Measurements from ENCODE around the gene GRID1. TPM values are rescaled to one million over a fixed set of nuclear protein-coding genes. Genes with fewer than 3 reads are reported as not detected.

The GRID1 gene
- total RNA-seq, 1 donor from 2014 or later: 1.1 TPM

- Mint-ChIP-seq H3K4me3 (no peak overlapping the region), H3K27me3 (ENCODE audit: low read depth) (no peaks in the 10 kb centered on the region), H3K36me3 (ENCODE audit: low read depth) (no peaks in the 10 kb centered on the region), H3K27ac (ENCODE audit: unreplicated experiment) (no peak overlapping the region), H3K4me1 (no peaks in the 10 kb centered on the region), H3K9me3 (no peaks in the 10 kb centered on the region)
- DNase-seq (ENCODE audit: low read depth, low spot score): no peak
- TF ChIP-seq CTCF (conservative IDR thresholded peaks at IDR 0.05): no peak
Measured at GRCh38 chr10:86227501-86228258, 138.9 kb downstream of the GRID1 start.

- Mint-ChIP-seq H3K4me1 (no peaks in the 10 kb centered on the region), H3K27ac (ENCODE audit: unreplicated experiment) (no peak overlapping the region), H3K36me3 (ENCODE audit: low read depth) (no peaks in the 10 kb centered on the region), H3K27me3 (ENCODE audit: low read depth) (no peaks in the 10 kb centered on the region), H3K4me3 (no peak overlapping the region), H3K9me3 (no peaks in the 10 kb centered on the region)
- no peak for DNase-seq (ENCODE audit: low read depth, low spot score)
- TF ChIP-seq CTCF (conservative IDR thresholded peaks at IDR 0.05): no peak
Measured at GRCh38 chr10:86226781-86227201, 139.8 kb downstream of the GRID1 start.

- Mint-ChIP-seq H3K27me3 (ENCODE audit: low read depth) (no peaks in the 10 kb centered on the region), H3K36me3 (ENCODE audit: low read depth) (no peaks in the 10 kb centered on the region), H3K27ac (ENCODE audit: unreplicated experiment) (no peak overlapping the region), H3K4me1 (no peaks in the 10 kb centered on the region), H3K4me3 (no peak overlapping the region), H3K9me3 (no peaks in the 10 kb centered on the region)
- DNase-seq (ENCODE audit: low read depth, low spot score): no peak
- no peak for TF ChIP-seq CTCF (conservative IDR thresholded peaks at IDR 0.05)
Measured at GRCh38 chr10:86226016-86226415, 140.6 kb downstream of the GRID1 start.

GRCh38 chr10:86225103-86225782, 141.4 kb downstream of the GRID1 start:
- no peaks in the 10 kb centered on the region for H3K36me3 Mint-ChIP-seq (ENCODE audit: low read depth)
- H3K9me3 Mint-ChIP-seq: no peaks in the 10 kb centered on the region
- H3K27me3 Mint-ChIP-seq (ENCODE audit: low read depth): no peaks in the 10 kb centered on the region
- H3K4me3 Mint-ChIP-seq: no peak overlapping the region
- no peak overlapping the region for H3K27ac Mint-ChIP-seq (ENCODE audit: unreplicated experiment)
- DNase-seq (ENCODE audit: low read depth, low spot score): no peak
- no peak for TF ChIP-seq CTCF (conservative IDR thresholded peaks at IDR 0.05)
- no peaks in the 10 kb centered on the region for H3K4me1 Mint-ChIP-seq

GRCh38 chr10:86224354-86225102, 142.1 kb downstream of the GRID1 start:
- TF ChIP-seq CTCF (conservative IDR thresholded peaks at IDR 0.05): no peak
- Mint-ChIP-seq H3K4me1 (no peaks in the 10 kb centered on the region), H3K4me3 (no peak overlapping the region), H3K27me3 (ENCODE audit: low read depth) (no peaks in the 10 kb centered on the region), H3K9me3 (no peaks in the 10 kb centered on the region), H3K36me3 (ENCODE audit: low read depth) (no peaks in the 10 kb centered on the region), H3K27ac (ENCODE audit: unreplicated experiment) (no peak overlapping the region)
- DNase-seq (ENCODE audit: low read depth, low spot score): no peak

All from neural crest cell (in vitro differentiated cells).